Activated CD8-positive, alpha-beta memory T cell treated with anti-CD3 and anti-CD28 coated beads, Interleukin-2, amount 10 ng/mL, durations not matched to agents 7 days and 5 days (primary cell): ENCODE data around the gene SCMH1. TPM values are rescaled to one million over a fixed set of nuclear protein-coding genes. Genes with fewer than 3 reads are reported as not detected.

Source experiments
- ATAC-seq: fragments of 150-1000 bp; cut with Tn5 transposase; one replicate; pipeline ENCODE4 v1.10.0; 2021; ENCODE audit warnings: moderate library complexity
- CTCF ChIA-PET: fragments of 350-600 bp; sonication (Branson Sonifier 250); formaldehyde crosslinking; loops from one replicate; lab custom pipeline; 2021; ENCODE audit warnings: antibody characterized with exemption; lab: Charles Lee
- DNase-seq: peaks from one replicate; pipeline ENCODE4 v3.0.0-alpha.2; 2020
- H3K27ac Mint-ChIP-seq: one replicate; pipeline ENCODE4 v1.8.0; 2021; ENCODE audit warnings: mild to moderate bottlenecking, mixed read lengths
- H3K27me3 Mint-ChIP-seq: one replicate; pipeline ENCODE4 v1.8.0; 2021; ENCODE audit warnings: mixed read lengths
- H3K36me3 Mint-ChIP-seq: one replicate; pipeline ENCODE4 v1.8.0; 2021; ENCODE audit warnings: mild to moderate bottlenecking, mixed read lengths
- H3K4me1 Mint-ChIP-seq: one replicate; pipeline ENCODE4 v1.8.0; 2021; ENCODE audit warnings: mixed read lengths
- H3K4me3 Mint-ChIP-seq: one replicate; pipeline ENCODE4 v1.8.0; 2021; ENCODE audit warnings: mild to moderate bottlenecking, moderate library complexity, mixed read lengths
- H3K9me3 Mint-ChIP-seq: one replicate; pipeline ENCODE4 v1.8.0; 2022; ENCODE audit warnings: low read depth, mixed read lengths
- total RNA-seq, 2 experiments: library from RNA; stranded (reverse); gene quantifications; one replicate each; pipeline ENCODE4 v1.2.3, GENCODE V29; 2021

SCMH1 gene
- total RNA-seq, 2 experiments from 2014 or later = 20.3 to 30.0 TPM

- CTCF ChIA-PET = interaction anchor here (0.7 kb wide), 1 partner anchor 450 kb away, joined by 4 read pairs; the partner anchor contains the start of gene ZNF684
- no peak for DNase-seq
- peak overlapping the region; percentile 87 for H3K4me3 Mint-ChIP-seq
- no peak for ATAC-seq
- no peaks in the 10 kb centered on the region for H3K27me3 Mint-ChIP-seq
- H3K4me1 Mint-ChIP-seq = peaks cover 43% of the 10 kb centered on the region
- H3K9me3 Mint-ChIP-seq = no peaks in the 10 kb centered on the region
- peaks cover 44% of the 10 kb centered on the region for H3K36me3 Mint-ChIP-seq
- H3K27ac Mint-ChIP-seq = peak overlapping the region; percentile 87
Observed at GRCh38 chr1:40981691-40982448, 260.2 kb downstream of the SCMH1 start.

GRCh38 chr1:40980453-40981121, 261.5 kb downstream of the SCMH1 start:
- Mint-ChIP-seq H3K4me3 (peak overlapping the region; percentile 87), H3K4me1 (peaks cover 44% of the 10 kb centered on the region), H3K9me3 (no peaks in the 10 kb centered on the region), H3K27me3 (no peaks in the 10 kb centered on the region), H3K27ac (peak overlapping the region; percentile 87), H3K36me3 (peaks cover 32% of the 10 kb centered on the region)
- CTCF ChIA-PET = interaction anchor here (1.2 to 2.9 kb wide), 6 partner anchors 23 to 289 kb away, joined by 3 to 14 read pairs (median 5); partner anchors contain the start of genes CITED4 and NFYC
- peak; percentile 14 for ATAC-seq
- DNase-seq = peak; percentile 77

- peaks cover 43% of the 10 kb centered on the region for H3K4me1 Mint-ChIP-seq
Observed at GRCh38 chr1:40980068-40980452, 262.0 kb downstream of the SCMH1 start.

GRCh38 chr1:40979241-40980067, 262.7 kb downstream of the SCMH1 start, which contains the start of gene CTPS1:
Gene CTPS1 (plus strand): TSS chr1:40979696. CDS start chr1:40983291, 3,595 bp downstream.
- peak within 1 kb of the TSS; percentile 91 for H3K27ac Mint-ChIP-seq
- CTCF ChIA-PET = interaction anchor here (0.9 to 2.9 kb wide), 6 partner anchors 24 to 117 kb away, joined by 3 to 14 read pairs (median 5); partner anchors contain the start of gene CITED4
- peaks cover 42% of the 10 kb centered on the region for H3K4me1 Mint-ChIP-seq
- DNase-seq (peak; percentile 96), ATAC-seq (peak; percentile 92)
- no peaks in the 10 kb centered on the region for H3K9me3 Mint-ChIP-seq
- H3K4me3 Mint-ChIP-seq = peak within 1 kb of the TSS; percentile 87
- no peaks in the 10 kb centered on the region for H3K27me3 Mint-ChIP-seq
- H3K36me3 Mint-ChIP-seq = peaks cover 23% of the 10 kb centered on the region

More at GRCh38 chr1:40980068-40980452, 262.0 kb downstream of the SCMH1 start:
- Mint-ChIP-seq H3K9me3 (no peaks in the 10 kb centered on the region), H3K27me3 (no peaks in the 10 kb centered on the region), H3K27ac (peak overlapping the region; percentile 87), H3K36me3 (peaks cover 27% of the 10 kb centered on the region), H3K4me3 (peak overlapping the region; percentile 87)
- ATAC-seq (no peak), DNase-seq (no peak)
- CTCF ChIA-PET = interaction anchor here (1.2 to 2.9 kb wide), 6 partner anchors 24 to 289 kb away, joined by 3 to 14 read pairs (median 5); partner anchors contain the start of genes CITED4 and NFYC

- Mint-ChIP-seq H3K4me3 (peak overlapping the region; percentile 81), H3K27me3 (no peaks in the 10 kb centered on the region), H3K36me3 (peaks cover 18% of the 10 kb centered on the region), H3K9me3 (no peaks in the 10 kb centered on the region), H3K27ac (peak overlapping the region; percentile 91), H3K4me1 (peaks cover 41% of the 10 kb centered on the region)
- CTCF ChIA-PET = interaction anchor here (0.9 to 2.9 kb wide), 4 partner anchors 25 to 116 kb away, joined by 3 to 14 read pairs (median 8); partner anchors contain the start of gene CITED4
- ATAC-seq (no peak), DNase-seq (no peak)
Observed at GRCh38 chr1:40978886-40979240, 263.2 kb downstream of the SCMH1 start.

GRCh38 chr1:40977716-40978115, 264.4 kb downstream of the SCMH1 start:
- H3K36me3 Mint-ChIP-seq = peaks cover 11% of the 10 kb centered on the region
- H3K4me1 Mint-ChIP-seq = peaks cover 34% of the 10 kb centered on the region
- DNase-seq (no peak), ATAC-seq (no peak)
- no peaks in the 10 kb centered on the region for H3K27me3 Mint-ChIP-seq
- H3K4me3 Mint-ChIP-seq = no peak overlapping the region
- CTCF ChIA-PET = no interaction called here
- no peaks in the 10 kb centered on the region for H3K9me3 Mint-ChIP-seq
- no peak overlapping the region for H3K27ac Mint-ChIP-seq

Other genes with a start within 250 kb of the SCMH1 start
- under 1 TPM; 0.12 to 0.35 TPM for gene SLFNL1, start 220.6 kb downstream of the SCMH1 start, total RNA-seq
- not detected for gene FOXO6, start 119.1 kb upstream of the SCMH1 start, total RNA-seq
- not detected for gene EDN2, start 242.4 kb upstream of the SCMH1 start, total RNA-seq